CD4-positive, alpha-beta T cell (primary cell): Measurements from ENCODE around the gene RDH13. TPM values are rescaled to one million over a fixed set of nuclear protein-coding genes. Genes with fewer than 3 reads are reported as not detected.

ENCODE experiments used
- ATAC-seq: fragments of 200-7000 bp; cut with Tn5 transposase; one replicate; pipeline ENCODE4 v1.10.0; 2022; ENCODE audit warnings: mild to moderate bottlenecking; ENCODE audit not compliant: poor library complexity
- CTCF ChIA-PET: fragments of 350-600 bp; sonication (Branson Sonifier 250); formaldehyde crosslinking; loops from one replicate; lab custom pipeline; 2021; ENCODE audit warnings: antibody characterized with exemption, inconsistent platforms; lab: Charles Lee
- POLR2A ChIA-PET: fragments of 350-600 bp; sonication (Branson Sonifier 250); formaldehyde crosslinking; loops from one replicate; lab custom pipeline; 2021; ENCODE audit warnings: antibody characterized with exemption, inconsistent platforms; lab: Charles Lee
- DNase-seq, 14 experiments: peaks; one replicate each; pipeline ENCODE4 v3.0.0-alpha.2; 2013 to 2020; ENCODE audit warnings: mixed read lengths in 2 of 14
- H3K27ac ChIP-seq, 2 donors: one replicate each; pipeline versions ENCODE4 v1.5.1 to v1.7.0; 2013; ENCODE audit warnings: low read length in 2 of 2, low read depth in 1 of 2, mild to moderate bottlenecking in 1 of 2
- H3K27me3 ChIP-seq, 2 experiments: 1 replicate in 1 of 2; 2 replicates in 1 of 2; pipeline versions ENCODE4 v1.6.1 to v1.7.0; 2013; ENCODE audit warnings: low read length in 2 of 2, control low read depth in 1 of 2, mild to moderate bottlenecking in 1 of 2, moderate library complexity in 1 of 2; ENCODE audit not compliant: insufficient read depth in 2 of 2, control insufficient read depth in 1 of 2
- H3K36me3 ChIP-seq: one replicate; pipeline ENCODE4 v1.6.1; 2013; ENCODE audit warnings: low read length, control low read depth; ENCODE audit not compliant: insufficient read depth
- H3K4me1 ChIP-seq: one replicate; pipeline ENCODE4 v1.6.1; 2013; ENCODE audit warnings: low read length, control low read depth; ENCODE audit not compliant: insufficient read depth
- H3K4me3 ChIP-seq: one replicate; pipeline ENCODE4 v1.5.1; 2013; ENCODE audit warnings: mild to moderate bottlenecking, low read length, moderate library complexity
- H3K9me3 ChIP-seq, 2 experiments: 1 replicate in 1 of 2; 2 replicates in 1 of 2; pipeline versions ENCODE4 v1.6.1 to v1.7.0; 2013; ENCODE audit warnings: low read length in 2 of 2, mild to moderate bottlenecking in 2 of 2, control low read depth in 1 of 2, moderate library complexity in 1 of 2; ENCODE audit not compliant: control insufficient read depth in 1 of 2, insufficient read depth in 1 of 2
- H3K27ac Mint-ChIP-seq: one replicate; pipeline ENCODE4 v1.8.0; 2020; ENCODE audit warnings: mixed read lengths
- H3K27me3 Mint-ChIP-seq: one replicate; pipeline ENCODE4 v1.8.0; 2021; ENCODE audit warnings: mixed read lengths
- H3K36me3 Mint-ChIP-seq: one replicate; pipeline ENCODE4 v1.8.0; 2021; ENCODE audit warnings: low read depth, mixed read lengths
- H3K4me1 Mint-ChIP-seq: one replicate; pipeline ENCODE4 v1.8.0; 2021; ENCODE audit warnings: low read depth, mixed read lengths
- H3K4me3 Mint-ChIP-seq: one replicate; pipeline ENCODE4 v1.8.0; 2020; ENCODE audit warnings: mild to moderate bottlenecking, mixed read lengths
- H3K9me3 Mint-ChIP-seq: one replicate; pipeline ENCODE4 v1.8.0; 2020; ENCODE audit warnings: mixed read lengths
- CTCF ChIP-seq: fragments of 200-600 bp; IDR thresholded peaks from one replicate; pipeline ENCODE4 v1.8.0; 2022; ENCODE audit warnings: antibody characterized with exemption, mild to moderate bottlenecking
- intact Hi-C, 2 experiments: fragments of 100-400 bp; cut with DNase I in 1 of 2; cut with micrococcal nuclease in 1 of 2; formaldehyde crosslinking; loops; one replicate each; pipeline versions ENCODE4 v1.15.1 to v1.9.0; 2023 to 2025; cut with DNase I, micrococcal nuclease
- total RNA-seq, 174 experiments: library from RNA in 2 of 174; stranded (reverse) in 2 of 174; gene quantifications; one replicate each; pipeline ENCODE4 v1.2.3 and lab custom pipeline; 2021 to 2026

RDH13 gene
- total RNA-seq, 2 experiments from 2014 or later: 7.4 to 8.8 TPM

DNA sequence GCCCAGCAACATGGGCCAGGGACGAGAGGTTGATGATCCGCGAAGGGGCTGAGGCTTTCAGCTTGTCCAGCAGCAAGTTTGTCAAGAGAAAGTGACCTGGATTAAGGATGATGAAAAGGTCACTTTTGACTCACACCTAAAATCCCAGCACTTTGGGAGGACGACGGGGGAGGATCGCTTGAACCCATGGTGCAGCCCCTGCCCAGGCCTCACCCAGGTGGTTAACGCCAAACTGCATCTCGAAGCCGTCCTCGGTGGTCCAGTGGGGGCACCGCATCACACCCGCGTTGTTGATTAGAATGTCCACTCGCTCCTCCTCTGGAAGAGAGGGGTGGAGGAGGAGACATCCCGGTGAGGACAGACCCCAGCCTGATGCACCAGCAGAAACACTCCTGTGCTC, 14.5 kb downstream of the RDH13 start:
- H3K4me1 Mint-ChIP-seq: no peaks in the 10 kb centered on the region
- no peak for TF ChIP-seq CTCF
- H3K27me3 Mint-ChIP-seq: no peaks in the 10 kb centered on the region
- ChIA-PET CTCF (no interaction called here), POLR2A (no interaction called here)
- Histone ChIP-seq H3K4me3 (no peak overlapping the region), H3K9me3 (peaks cover 0 to 4% of the 10 kb centered on the region in 2 experiments), H3K27me3 (no peaks in the 10 kb centered on the region), H3K27ac (no peak overlapping the region), H3K36me3 (peaks cover 54% of the 10 kb centered on the region), H3K4me1 (no peaks in the 10 kb centered on the region)
- DNase-seq (no peak), ATAC-seq (no peak)
- H3K9me3 Mint-ChIP-seq: no peaks in the 10 kb centered on the region
- H3K27ac Mint-ChIP-seq: no peak overlapping the region
- H3K4me3 Mint-ChIP-seq: no peak overlapping the region
- H3K36me3 Mint-ChIP-seq: peaks cover 62% of the 10 kb centered on the region
- intact Hi-C loops: no loop called here

DNA sequence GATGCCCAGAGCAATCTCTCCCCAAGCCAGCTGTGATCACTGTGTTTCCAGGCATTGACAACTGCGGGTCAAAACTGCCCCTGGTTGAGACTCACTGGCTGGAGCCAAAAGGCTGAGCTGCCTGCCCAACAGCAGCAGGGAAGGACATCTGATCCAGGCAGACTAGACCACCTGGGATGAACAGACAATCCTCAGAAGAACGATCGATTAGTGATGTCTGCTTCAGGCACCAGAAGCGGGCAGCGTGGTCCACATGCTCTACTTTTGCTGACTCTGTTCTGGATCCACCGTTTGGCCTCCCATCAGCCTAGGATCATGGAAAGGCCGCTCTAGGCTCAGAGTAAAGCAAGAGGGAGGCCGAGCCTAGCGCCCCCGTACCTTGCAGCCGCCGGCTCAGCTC, 15.0 kb downstream of the RDH13 start:
- ChIA-PET POLR2A (no interaction called here), CTCF (no interaction called here)
- Histone ChIP-seq H3K27ac (no peak overlapping the region), H3K4me1 (no peaks in the 10 kb centered on the region), H3K27me3 (no peaks in the 10 kb centered on the region), H3K36me3 (peaks cover 49% of the 10 kb centered on the region), H3K9me3 (peaks cover 0 to 4% of the 10 kb centered on the region in 2 experiments), H3K4me3 (no peak overlapping the region)
- Mint-ChIP-seq H3K27ac (no peak overlapping the region), H3K36me3 (peaks cover 58% of the 10 kb centered on the region), H3K4me3 (no peak overlapping the region), H3K4me1 (no peaks in the 10 kb centered on the region), H3K9me3 (no peaks in the 10 kb centered on the region), H3K27me3 (no peaks in the 10 kb centered on the region)
- TF ChIP-seq CTCF: no peak
- no peak for ATAC-seq
- intact Hi-C loops: no loop called here
- no peak for DNase-seq

DNA sequence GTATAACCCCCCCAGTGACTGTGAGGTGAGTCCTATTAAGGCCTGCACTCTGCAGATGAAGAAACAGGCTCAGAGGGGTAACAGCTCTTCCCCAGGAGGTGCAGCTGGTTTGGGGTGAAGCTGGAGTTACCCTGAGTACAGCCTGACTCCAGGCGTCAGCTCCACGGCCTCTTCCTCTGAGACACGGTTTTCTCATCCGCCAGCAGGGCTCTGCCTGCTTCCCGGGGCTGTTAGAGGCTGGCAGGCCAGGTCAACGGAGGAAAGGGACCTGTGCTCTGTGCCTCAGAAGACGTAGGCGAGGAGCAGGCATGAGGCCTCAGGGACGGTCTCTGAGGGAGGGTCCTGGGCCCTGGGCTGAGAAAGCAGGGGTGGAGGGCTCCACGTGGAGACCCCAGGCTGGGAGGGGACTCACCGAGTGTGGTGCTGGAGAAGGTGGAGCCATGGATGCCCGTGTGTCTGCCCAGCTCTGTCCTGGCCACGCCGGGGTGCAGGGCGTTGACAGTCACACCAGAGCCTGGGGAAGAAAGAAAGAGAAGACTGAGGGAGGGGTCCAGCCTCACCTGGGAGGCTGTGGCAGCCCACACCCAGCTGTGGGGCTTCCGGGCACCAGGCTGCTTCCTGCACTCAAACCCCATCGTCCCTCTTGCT, 15.8 kb downstream of the RDH13 start:
- H3K4me1 Mint-ChIP-seq: peaks cover 8% of the 10 kb centered on the region
- H3K27me3 Mint-ChIP-seq: no peaks in the 10 kb centered on the region
- intact Hi-C loops: no loop called here
- no peak for TF ChIP-seq CTCF
- no peak overlapping the region for H3K27ac ChIP-seq
- H3K36me3 Mint-ChIP-seq: peaks cover 61% of the 10 kb centered on the region
- no peaks in the 10 kb centered on the region for H3K27me3 ChIP-seq
- H3K27ac Mint-ChIP-seq: no peak overlapping the region
- H3K4me3 ChIP-seq: no peak overlapping the region
- no peak for DNase-seq
- peaks cover 48% of the 10 kb centered on the region for H3K36me3 ChIP-seq
- H3K4me3 Mint-ChIP-seq: no peak overlapping the region
- no peaks in the 10 kb centered on the region for H3K9me3 Mint-ChIP-seq
- H3K9me3 ChIP-seq: peaks cover 0 to 4% of the 10 kb centered on the region in 2 experiments
- POLR2A ChIA-PET: interaction anchor here (1.7 kb wide), 1 partner anchor 16 kb away, joined by 5 read pairs; the partner anchor contains the start of gene RDH13
- peaks cover 7% of the 10 kb centered on the region for H3K4me1 ChIP-seq
- CTCF ChIA-PET: no interaction called here
- ATAC-seq: no peak
